ENCODE data around the gene NTSR1.

- no peak for TF ChIP-seq EZH2phosphoT487 (IDR thresholded peaks at IDR 0.05; ENCODE audit: insufficient read depth, low read depth)
- no peak for TF ChIP-seq EZH2 (IDR thresholded peaks at IDR 0.05; ENCODE audit: insufficient read depth, poor library complexity, severe bottlenecking)
These were observed 66.6 kb downstream of the NTSR1 start for GRCh38 chr20:62775206-62775605.
